Esophagus squamous epithelium (tissue), 5 donors: ENCODE measurements around the gene HMCN2. TPM values are rescaled to one million over a fixed set of nuclear protein-coding genes. Genes with fewer than 3 reads are reported as not detected.
A peak's percentile ranks its signal among the peaks of the same experiment; 100 is the strongest.

Experiments
- DNase-seq: peaks from one replicate; lab custom pipeline; 2025; lab: John Stamatoyannopoulos, UW
- H3K27ac ChIP-seq, 4 donors: fragments of 200-600 bp; sonication (generic); one replicate each; pipeline ENCODE4 v1.5.1; 2016 to 2019; ENCODE audit warnings: mild to moderate bottlenecking in 1 of 4
- H3K27me3 ChIP-seq, 4 donors: fragments of 200-600 bp; sonication (generic); 1 replicate in 3 of 4; 2 replicates in 1 of 4; pipeline versions ENCODE4 v1.5.1 to v1.6.0; 2017 to 2021; ENCODE audit warnings: antibody characterized with exemption in 1 of 4
- H3K36me3 ChIP-seq, 3 donors: fragments of 200-600 bp; sonication (generic); one replicate each; pipeline ENCODE4 v1.5.1; 2016 to 2019
- H3K4me1 ChIP-seq, 3 donors: fragments of 200-600 bp; sonication (generic); one replicate each; pipeline ENCODE4 v1.5.1; 2017 to 2019
- H3K4me3 ChIP-seq, 4 donors: fragments of 200-600 bp; sonication (generic); 1 replicate in 3 of 4; 2 replicates in 1 of 4; pipeline ENCODE4 v1.5.1; 2016 to 2019; ENCODE audit warnings: mild to moderate bottlenecking in 2 of 4, moderate library complexity in 1 of 4
- H3K9me3 ChIP-seq, 3 donors: fragments of 200-600 bp; sonication (generic); one replicate each; pipeline ENCODE4 v1.5.1; 2016 to 2019
- CTCF ChIP-seq, 6 experiments: fragments of 450-650 bp in 4 of 6; fragments of 200-600 bp in 2 of 6; sonication (generic) in 2 of 6; IDR thresholded peaks; one replicate each; pipeline ENCODE4 v1.5.1; 2016 to 2019; ENCODE audit warnings: antibody characterized with exemption in 6 of 6, mild to moderate bottlenecking in 4 of 6, moderate library complexity in 4 of 6
- POLR2A ChIP-seq, 4 donors: fragments of 450-650 bp; IDR thresholded peaks; one replicate each; pipeline ENCODE4 v1.6.1; 2017; ENCODE audit warnings: antibody characterized with exemption in 4 of 4, mild to moderate bottlenecking in 4 of 4, moderate library complexity in 3 of 4
- WGBS, 2 donors: methylation state at CpG; one replicate each; pipeline ENCODE4 v1.1.5; 2018; 5-methylcytosine and 5-hydroxymethylcytosine counted together
- intact Hi-C: fragments of 100-400 bp; cut with DNase I; formaldehyde crosslinking; loops from one replicate; pipeline ENCODE4 v1.15.0; 2022
- total RNA-seq, 4 donors: library from RNA; depleted of rRNA; stranded (reverse); fragments of >200 nt; gene quantifications; one replicate each; pipeline ENCODE4 v1.1.0, GENCODE V29; 2016
- donor health status: DM: yes; HTN: yes; CAD: no.

Gene HMCN2
- total RNA-seq, 4 donors from 2014 or later = 0.53 to 4.8 (median 0.78) TPM

GRCh38 chr9:130332384-130332926, 66.9 kb downstream of the HMCN2 start:
- intact Hi-C loops = loop anchor here (10.0 kb wide), 1 partner anchor 68 kb away; the partner anchor contains the start of gene HMCN2
- no peaks in the 10 kb centered on the region for H3K9me3 ChIP-seq
- peak overlapping the region; percentile 71 to 90 (median 84) for H3K27ac ChIP-seq
- H3K4me1 ChIP-seq = peaks cover 9 to 53% (median 13%) of the 10 kb centered on the region in 3 donors
- no peak for DNase-seq
- peaks cover 0 to 89% (median 3%) of the 10 kb centered on the region in 4 donors for H3K27me3 ChIP-seq
- no peaks in the 10 kb centered on the region for H3K36me3 ChIP-seq
- TF ChIP-seq POLR2A (IDR thresholded peaks at IDR 0.05) = no peak
- no peak for TF ChIP-seq CTCF (IDR thresholded peaks at IDR 0.05)
- 70 to 78% methylated on average over 17 of the region's 26 CpGs for whole genome bisulfite sequencing, 2 donors
- H3K4me3 ChIP-seq = no peak overlapping the region

- TF ChIP-seq CTCF (IDR thresholded peaks at IDR 0.05) = no peak
- TF ChIP-seq POLR2A (IDR thresholded peaks at IDR 0.05) = no peak
- intact Hi-C loops = loop anchor here (10.0 kb wide), 1 partner anchor 68 kb away; the partner anchor contains the start of gene HMCN2
- peaks cover 0 to 82% (median 3%) of the 10 kb centered on the region in 4 donors for H3K27me3 ChIP-seq
- no peak for DNase-seq
- no peak overlapping the region for H3K4me3 ChIP-seq
- WGBS, 2 donors = 30 to 36% methylated on average over 8 to 17 of the region's 19 CpGs
- no peaks in the 10 kb centered on the region for H3K36me3 ChIP-seq
- no peaks in the 10 kb centered on the region for H3K9me3 ChIP-seq
- H3K27ac ChIP-seq = peak overlapping the region; percentile 71 to 90 (median 84)
- H3K4me1 ChIP-seq = peaks cover 3 to 46% (median 13%) of the 10 kb centered on the region in 3 donors
Measured at GRCh38 chr9:130333041-130333711, 67.6 kb downstream of the HMCN2 start.

- TF ChIP-seq CTCF (IDR thresholded peaks at IDR 0.05) = no peak
- no peak for TF ChIP-seq POLR2A (IDR thresholded peaks at IDR 0.05)
- Histone ChIP-seq H3K9me3 (no peaks in the 10 kb centered on the region), H3K36me3 (no peaks in the 10 kb centered on the region), H3K4me3 (no peak overlapping the region), H3K4me1 (peaks cover 3 to 44% (median 13%) of the 10 kb centered on the region in 3 donors), H3K27me3 (peaks cover 0 to 77% (median 3%) of the 10 kb centered on the region in 4 donors), H3K27ac (peak overlapping the region; percentile 26 to 90 (median 84))
- intact Hi-C loops = loop anchor here (10.0 kb wide), 1 partner anchor 69 kb away; the partner anchor contains the start of gene HMCN2
- DNase-seq = no peak
- 33 to 50% methylated on average over 1 to 2 of the region's 5 CpGs for WGBS, 2 donors
Measured at GRCh38 chr9:130333712-130334062, 68.1 kb downstream of the HMCN2 start.

- TF ChIP-seq POLR2A (IDR thresholded peaks at IDR 0.05) (no peak), CTCF (IDR thresholded peaks at IDR 0.05) (no peak)
- no peak overlapping the region for H3K4me3 ChIP-seq
- 76 to 80% methylated on average over 4 of the region's 4 CpGs for WGBS, 2 donors
- H3K36me3 ChIP-seq = no peaks in the 10 kb centered on the region
- peaks cover 0 to 35% (median 12%) of the 10 kb centered on the region in 3 donors for H3K4me1 ChIP-seq
- intact Hi-C loops = loop anchor here (10.0 kb wide), 1 partner anchor 70 kb away; the partner anchor contains the start of gene HMCN2
- DNase-seq = no peak
- no peaks in the 10 kb centered on the region for H3K9me3 ChIP-seq
- peaks cover 0 to 65% (median 3%) of the 10 kb centered on the region in 4 donors for H3K27me3 ChIP-seq
- H3K27ac ChIP-seq = peak overlapping the region in 3 of 4 donors; percentile 28 to 90 (median 84)
Measured at GRCh38 chr9:130334915-130335314, 69.4 kb downstream of the HMCN2 start.
